Upper lobe of right lung (tissue), 1 donor: ENCODE measurements around the gene PRKCA. TPM values are rescaled to one million over a fixed set of nuclear protein-coding genes. Genes with fewer than 3 reads are reported as not detected.

Experiments
- ATAC-seq: fragments of 200-7000 bp; cut with Tn5 transposase; one replicate; pipeline ENCODE4 v1.9.1; 2020; ENCODE audit warnings: mild to moderate bottlenecking, moderate library complexity
- DNase-seq: peaks from one replicate; pipeline ENCODE4 v3.0.0-alpha.2; 2020
- H3K27ac ChIP-seq: fragments of 200-600 bp; one replicate; pipeline ENCODE4 v1.8.0; 2022
- H3K27me3 ChIP-seq: fragments of 200-600 bp; one replicate; pipeline ENCODE4 v1.8.0; 2022; ENCODE audit warnings: mild to moderate bottlenecking
- H3K36me3 ChIP-seq: fragments of 200-600 bp; one replicate; pipeline ENCODE4 v1.8.0; 2022
- H3K4me1 ChIP-seq: fragments of 200-600 bp; one replicate; pipeline ENCODE4 v1.8.0; 2022
- H3K4me3 ChIP-seq: fragments of 200-600 bp; one replicate; pipeline ENCODE4 v1.8.0; 2022; ENCODE audit warnings: mild to moderate bottlenecking
- H3K9me3 ChIP-seq: fragments of 200-600 bp; one replicate; pipeline ENCODE4 v1.8.0; 2022
- intact Hi-C: fragments of 100-400 bp; cut with DNase I; formaldehyde crosslinking; loops from one replicate; pipeline ENCODE4 v1.11.0; 2022
- total RNA-seq: library from RNA; stranded (reverse); fragmentation: NEBNext Ultra II Directional; extraction: Animal tissue kit (Norgen Biotek cat#: 25700); gene quantifications from one replicate; pipeline ENCODE4 v1.2.1, GENCODE V29; 2021
- TF ChIP-seq, protein P1 (sequence below): fragments of 200-600 bp; IDR thresholded peaks from one replicate; pipeline ENCODE4 v1.8.0; 2022; ENCODE audit warnings: antibody characterized with exemption
- donor health status: DM: no; HTN: yes; CAD: no; lungs with severe emphysema.

Gene PRKCA
- total RNA-seq, 1 donor from 2014 or later: 43.4 TPM

DNA sequence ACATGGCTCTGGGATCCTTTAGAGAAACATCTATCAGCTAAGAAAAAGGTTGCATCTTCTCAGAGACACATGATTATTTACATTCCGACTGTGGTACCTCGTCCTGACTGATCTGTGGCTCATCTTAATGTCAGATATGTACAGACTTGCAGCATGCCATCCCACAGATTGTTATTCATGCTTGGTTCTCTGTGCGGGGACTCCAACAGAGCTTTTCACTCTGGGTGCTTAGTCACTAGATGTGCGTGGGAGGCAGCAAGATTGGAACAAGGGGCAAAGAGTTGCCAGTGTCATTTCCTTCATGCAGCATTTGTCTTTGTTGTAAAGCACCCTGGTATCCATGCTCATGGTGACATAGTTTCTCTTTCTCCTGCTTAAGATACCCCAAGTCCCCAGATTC is 353.4 kb downstream of the PRKCA start:
- DNase-seq: no peak
- intact Hi-C loops: no loop called here
- Histone ChIP-seq H3K27me3 (no peaks in the 10 kb centered on the region), H3K36me3 (no peaks in the 10 kb centered on the region), H3K4me3 (no peak overlapping the region), H3K27ac (no peak overlapping the region), H3K4me1 (no peaks in the 10 kb centered on the region), H3K9me3 (no peaks in the 10 kb centered on the region)
- peak; percentile 47 for ATAC-seq
- TF ChIP-seq, protein P1, sequence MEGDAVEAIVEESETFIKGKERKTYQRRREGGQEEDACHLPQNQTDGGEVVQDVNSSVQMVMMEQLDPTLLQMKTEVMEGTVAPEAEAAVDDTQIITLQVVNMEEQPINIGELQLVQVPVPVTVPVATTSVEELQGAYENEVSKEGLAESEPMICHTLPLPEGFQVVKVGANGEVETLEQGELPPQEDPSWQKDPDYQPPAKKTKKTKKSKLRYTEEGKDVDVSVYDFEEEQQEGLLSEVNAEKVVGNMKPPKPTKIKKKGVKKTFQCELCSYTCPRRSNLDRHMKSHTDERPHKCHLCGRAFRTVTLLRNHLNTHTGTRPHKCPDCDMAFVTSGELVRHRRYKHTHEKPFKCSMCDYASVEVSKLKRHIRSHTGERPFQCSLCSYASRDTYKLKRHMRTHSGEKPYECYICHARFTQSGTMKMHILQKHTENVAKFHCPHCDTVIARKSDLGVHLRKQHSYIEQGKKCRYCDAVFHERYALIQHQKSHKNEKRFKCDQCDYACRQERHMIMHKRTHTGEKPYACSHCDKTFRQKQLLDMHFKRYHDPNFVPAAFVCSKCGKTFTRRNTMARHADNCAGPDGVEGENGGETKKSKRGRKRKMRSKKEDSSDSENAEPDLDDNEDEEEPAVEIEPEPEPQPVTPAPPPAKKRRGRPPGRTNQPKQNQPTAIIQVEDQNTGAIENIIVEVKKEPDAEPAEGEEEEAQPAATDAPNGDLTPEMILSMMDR: no peak

DNA sequence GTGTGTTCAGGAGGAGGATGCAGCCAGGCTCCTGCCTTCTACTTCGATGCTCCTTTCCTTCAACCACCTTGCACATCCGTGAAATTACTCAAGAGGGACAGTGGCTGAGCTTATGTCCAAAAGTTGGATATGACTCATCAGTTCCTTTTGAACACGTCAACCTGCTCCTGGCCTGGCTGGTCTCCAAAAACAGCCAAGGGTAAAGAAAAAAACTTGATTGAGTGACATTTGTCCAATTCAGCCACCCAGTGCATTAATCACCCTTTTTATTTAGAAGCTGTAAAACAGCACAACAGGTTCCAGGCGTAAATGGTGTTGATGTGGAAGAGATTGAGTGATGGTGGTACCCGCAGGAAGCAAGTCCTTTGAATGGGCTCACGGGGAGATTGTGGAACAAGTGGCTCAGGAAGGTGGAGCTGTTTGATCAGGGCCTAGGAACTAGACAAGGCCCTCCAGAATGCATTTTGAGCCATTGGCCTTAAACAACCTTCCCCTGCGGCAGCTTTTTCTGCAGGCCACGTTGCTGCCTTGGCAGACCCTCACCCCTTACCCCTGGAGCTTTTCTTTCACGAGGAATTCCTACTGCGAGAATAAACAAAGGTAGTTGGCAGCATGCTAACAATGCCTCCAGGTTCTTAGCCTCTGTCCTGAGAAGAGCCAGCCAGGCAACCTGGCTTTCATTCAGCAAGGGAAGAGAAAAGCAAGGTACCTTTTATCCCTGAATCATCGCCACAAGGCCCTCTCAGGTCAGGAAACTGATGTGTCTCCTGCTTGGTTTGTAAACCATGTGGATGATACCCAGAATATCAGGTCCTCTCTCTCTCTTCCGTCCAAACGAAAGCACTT is 359.2 kb downstream of the PRKCA start:
- DNase-seq: no peak
- TF ChIP-seq, protein P1: no peak
- Histone ChIP-seq H3K27me3 (no peaks in the 10 kb centered on the region), H3K36me3 (no peaks in the 10 kb centered on the region), H3K4me3 (no peak overlapping the region), H3K9me3 (no peaks in the 10 kb centered on the region), H3K27ac (no peak overlapping the region), H3K4me1 (no peaks in the 10 kb centered on the region)
- no peak for ATAC-seq
- intact Hi-C loops: no loop called here

DNA sequence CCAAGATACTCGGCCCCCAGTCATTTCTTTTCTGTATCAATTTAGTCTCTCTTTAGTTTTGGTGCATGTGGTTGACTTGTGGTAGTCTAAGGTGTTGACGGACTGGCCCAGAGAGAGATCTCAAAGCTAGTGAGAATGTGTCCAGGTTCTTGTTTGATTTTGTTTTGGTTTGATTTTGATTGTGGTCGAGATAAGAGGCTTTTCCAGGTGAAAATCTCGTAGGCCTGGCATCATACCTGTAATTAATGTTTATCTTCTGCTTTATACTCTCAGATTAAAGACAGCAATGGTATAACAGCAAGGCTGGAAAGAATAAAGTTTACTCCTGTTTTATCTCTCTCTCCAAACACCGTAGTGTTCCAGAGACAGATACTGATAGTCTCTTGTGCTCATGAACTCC is 360.1 kb downstream of the PRKCA start:
- Histone ChIP-seq H3K4me3 (no peak overlapping the region), H3K9me3 (no peaks in the 10 kb centered on the region), H3K36me3 (no peaks in the 10 kb centered on the region), H3K27me3 (no peaks in the 10 kb centered on the region), H3K27ac (no peak overlapping the region), H3K4me1 (no peaks in the 10 kb centered on the region)
- intact Hi-C loops: no loop called here
- DNase-seq: no peak
- TF ChIP-seq, protein P1: no peak
- ATAC-seq: no peak

DNA sequence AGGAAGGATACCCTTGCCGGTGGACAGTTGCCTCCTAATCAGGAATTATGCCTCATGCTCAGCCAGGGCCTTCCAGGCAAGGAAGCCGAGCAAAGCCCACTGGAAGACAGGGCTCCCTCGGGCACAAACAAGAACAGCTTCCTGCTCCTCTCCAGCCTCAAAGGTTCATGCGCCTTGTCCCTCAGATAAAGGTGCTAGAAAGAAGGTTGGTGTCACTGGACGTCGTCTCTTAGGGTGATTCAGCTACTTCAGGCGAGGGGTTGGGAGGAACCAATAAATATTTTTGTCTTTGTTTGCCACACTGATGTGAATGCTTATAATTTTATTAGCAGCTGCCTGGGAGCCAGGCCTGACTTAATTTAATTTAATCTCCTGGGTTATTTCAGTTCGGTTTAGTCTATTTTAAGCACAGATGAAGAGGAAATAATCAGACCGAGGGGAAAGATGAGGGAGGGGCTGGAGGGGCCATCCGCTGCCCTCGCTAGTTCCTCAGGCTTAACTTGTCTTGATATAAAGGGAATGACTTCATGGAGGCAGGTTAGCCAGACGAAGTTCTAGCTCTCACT is 360.7 kb downstream of the PRKCA start:
- Histone ChIP-seq H3K4me1 (no peaks in the 10 kb centered on the region), H3K9me3 (no peaks in the 10 kb centered on the region), H3K27ac (no peak overlapping the region), H3K36me3 (no peaks in the 10 kb centered on the region), H3K27me3 (no peaks in the 10 kb centered on the region), H3K4me3 (no peak overlapping the region)
- no peak for DNase-seq
- TF ChIP-seq, protein P1: no peak
- intact Hi-C loops: no loop called here
- ATAC-seq: no peak

DNA sequence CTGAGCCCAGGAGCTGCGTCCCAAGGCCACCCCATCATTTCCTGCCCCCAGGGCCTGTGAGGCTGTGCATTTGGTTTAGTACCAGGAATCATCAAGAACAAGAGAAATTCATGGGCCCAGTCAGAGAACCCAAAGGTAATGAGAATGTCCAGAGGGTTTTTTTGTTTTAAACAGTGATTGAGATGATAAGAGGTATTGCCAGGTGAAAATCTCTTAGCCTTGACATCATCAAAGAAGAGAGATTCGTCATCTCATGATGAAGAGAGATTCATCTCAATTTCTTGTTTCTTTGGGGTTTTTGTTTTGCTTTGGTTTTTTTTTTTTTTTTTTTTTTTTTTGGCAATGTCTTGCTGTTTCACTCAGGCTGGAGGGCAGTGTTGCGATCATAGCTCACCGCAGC is 361.9 kb downstream of the PRKCA start:
- TF ChIP-seq, protein P1: no peak
- no peak overlapping the region for H3K4me3 ChIP-seq
- H3K4me1 ChIP-seq: no peaks in the 10 kb centered on the region
- no peak overlapping the region for H3K27ac ChIP-seq
- intact Hi-C loops: no loop called here
- H3K9me3 ChIP-seq: no peaks in the 10 kb centered on the region
- no peaks in the 10 kb centered on the region for H3K36me3 ChIP-seq
- no peak for ATAC-seq
- H3K27me3 ChIP-seq: no peaks in the 10 kb centered on the region
- no peak for DNase-seq
